MCF 10A (cell line): ENCODE results near the gene USP17L22. TPM values are rescaled to one million over a fixed set of nuclear protein-coding genes. Genes with fewer than 3 reads are reported as not detected.
"Not testable (repeated sequence)": the region's sequence is repeated elsewhere in the genome, so short reads cannot be mapped to it uniquely, and the experiment has no call there.

Experiments
- Bru-seq: library from RNA; stranded (reverse); fragments of 400-500 nt; gene quantifications from one replicate; lab custom pipeline; 2021; lab: Mats Ljungman, UMichigan
- BruChase-seq, 2 experiments: library from RNA; stranded (reverse); fragments of 400-500 nt; gene quantifications; one replicate each; lab custom pipeline; 2021; lab: Mats Ljungman, UMichigan
- BruUV-seq: library from RNA; stranded (reverse); fragments of 400-500 nt; replicated peaks from 2 replicates; lab custom pipeline; 2021; lab: Mats Ljungman, UMichigan
- CTCF ChIA-PET: fragments of 300-600 bp; sonication (Branson Sonifier 250); formaldehyde crosslinking; extraction: SDS; loops from one replicate; lab custom pipeline; 2021; ENCODE audit warnings: antibody characterized with exemption, inconsistent platforms; lab: Yijun Ruan, JAX
- POLR2A ChIA-PET: fragments of 300-600, 350-650 bp; sonication (Branson Sonifier 250); formaldehyde crosslinking; extraction: SDS; loops from one replicate; lab custom pipeline; 2020; ENCODE audit warnings: antibody characterized with exemption, inconsistent platforms; lab: Yijun Ruan, JAX
- DNase-seq: peaks from one replicate; pipeline ENCODE4 v3.0.0-alpha.2; 2018; ENCODE audit not compliant: unreplicated experiment
- H3K27ac Mint-ChIP-seq: one replicate; pipeline ENCODE4 v1.8.0; 2022; ENCODE audit warnings: mild to moderate bottlenecking, low read depth, mixed read lengths; ENCODE audit not compliant: unreplicated experiment
- H3K27me3 Mint-ChIP-seq: one replicate; pipeline ENCODE4 v1.8.0; 2022; ENCODE audit warnings: mixed read lengths; ENCODE audit not compliant: insufficient read depth, unreplicated experiment
- H3K36me3 Mint-ChIP-seq: one replicate; pipeline ENCODE4 v1.8.0; 2022; ENCODE audit warnings: mild to moderate bottlenecking, moderate library complexity, mixed read lengths; ENCODE audit not compliant: insufficient read depth, unreplicated experiment
- H3K4me1 Mint-ChIP-seq: one replicate; pipeline ENCODE4 v1.8.0; 2022; ENCODE audit warnings: mixed read lengths; ENCODE audit not compliant: insufficient read depth, unreplicated experiment
- H3K4me3 Mint-ChIP-seq: one replicate; pipeline ENCODE4 v1.8.0; 2022; ENCODE audit warnings: mild to moderate bottlenecking, moderate library complexity, mixed read lengths; ENCODE audit not compliant: unreplicated experiment
- H3K9me3 Mint-ChIP-seq: one replicate; pipeline ENCODE4 v1.8.0; 2022; ENCODE audit warnings: mixed read lengths; ENCODE audit not compliant: unreplicated experiment
- intact Hi-C: fragments of 100-400 bp; cut with micrococcal nuclease; formaldehyde crosslinking; loops from 2 replicates; pipeline ENCODE4 v1.14.1; 2022
- long read RNA-seq: library from polyadenylated mRNA; stranded (forward); transcript quantifications from one replicate; pipeline ENCODE4 v2.0.0, GENCODE V29; 2022
- total RNA-seq: library from RNA; stranded (reverse); gene quantifications from 2 replicates; pipeline ENCODE4 v1.2.3, GENCODE V29; 2022

USP17L22 gene
- total RNA-seq, result not detected in 2 replicates
- Bru-seq, nascent RNA, result not detected
- not detected for BruChase-seq, experiment 1, labeled RNA remaining after a 6-hour chase
- BruChase-seq, experiment 2, labeled RNA remaining after a 2-hour chase, result not detected
- long read RNA-seq, result 0 reads

GRCh38 chr4:9267319-9267718 is at the start of gene USP17L22:
Gene USP17L22, plus strand, starts transcription at chr4:9267619. Its CDS starts 0 bp downstream, at chr4:9267619.
- H3K36me3 Mint-ChIP-seq, H3K9me3 Mint-ChIP-seq, POLR2A ChIA-PET, H3K4me1 Mint-ChIP-seq, H3K27me3 Mint-ChIP-seq, H3K27ac Mint-ChIP-seq, CTCF ChIA-PET, BruUV-seq, DNase-seq, H3K4me3 Mint-ChIP-seq, intact Hi-C loops: not testable (repeated sequence)

GRCh38 chr4:9219852-9220251 is 47.6 kb upstream of the USP17L22 start, which contains the start of gene USP17L12:
Gene USP17L12, plus strand, starts transcription at chr4:9220152. Its CDS starts 0 bp downstream, at chr4:9220152.
- H3K36me3 Mint-ChIP-seq, DNase-seq, POLR2A ChIA-PET, H3K9me3 Mint-ChIP-seq, CTCF ChIA-PET, intact Hi-C loops, H3K4me3 Mint-ChIP-seq, H3K27me3 Mint-ChIP-seq, BruUV-seq, H3K4me1 Mint-ChIP-seq, H3K27ac Mint-ChIP-seq: not testable (repeated sequence)

- H3K27ac Mint-ChIP-seq, intact Hi-C loops, H3K9me3 Mint-ChIP-seq, H3K27me3 Mint-ChIP-seq, CTCF ChIA-PET, H3K36me3 Mint-ChIP-seq, DNase-seq, POLR2A ChIA-PET, H3K4me1 Mint-ChIP-seq, H3K4me3 Mint-ChIP-seq, BruUV-seq: not testable (repeated sequence)
Observed at GRCh38 chr4:9224596-9224995, 42.8 kb upstream of the USP17L22 start, which contains the start of gene USP17L13. Gene USP17L13, plus strand, starts transcription at chr4:9224896. Its CDS starts 0 bp downstream, at chr4:9224896.

GRCh38 chr4:9230249-9230648 is 37.2 kb upstream of the USP17L22 start:
- POLR2A ChIA-PET, H3K4me3 Mint-ChIP-seq, CTCF ChIA-PET, DNase-seq, BruUV-seq, H3K36me3 Mint-ChIP-seq, H3K27me3 Mint-ChIP-seq, H3K27ac Mint-ChIP-seq, intact Hi-C loops, H3K4me1 Mint-ChIP-seq, H3K9me3 Mint-ChIP-seq: not testable (repeated sequence)

GRCh38 chr4:9234085-9234484 is 33.3 kb upstream of the USP17L22 start, which contains the start of gene USP17L15:
Gene USP17L15, plus strand, starts transcription at chr4:9234385. Its CDS starts 0 bp downstream, at chr4:9234385.
- H3K27ac Mint-ChIP-seq, H3K9me3 Mint-ChIP-seq, H3K36me3 Mint-ChIP-seq, H3K27me3 Mint-ChIP-seq, intact Hi-C loops, CTCF ChIA-PET, DNase-seq, H3K4me3 Mint-ChIP-seq, H3K4me1 Mint-ChIP-seq, POLR2A ChIA-PET, BruUV-seq: not testable (repeated sequence)

- DNase-seq, result peak; percentile 0
- H3K36me3 Mint-ChIP-seq, H3K4me3 Mint-ChIP-seq, POLR2A ChIA-PET, H3K27ac Mint-ChIP-seq, H3K4me1 Mint-ChIP-seq, BruUV-seq, intact Hi-C loops, H3K9me3 Mint-ChIP-seq, H3K27me3 Mint-ChIP-seq, CTCF ChIA-PET: not testable (repeated sequence)
Observed at GRCh38 chr4:9238461-9238860, 29.0 kb upstream of the USP17L22 start.

- POLR2A ChIA-PET, H3K4me1 Mint-ChIP-seq, DNase-seq, H3K27me3 Mint-ChIP-seq, BruUV-seq, H3K9me3 Mint-ChIP-seq, H3K36me3 Mint-ChIP-seq, H3K4me3 Mint-ChIP-seq, CTCF ChIA-PET, intact Hi-C loops, H3K27ac Mint-ChIP-seq: not testable (repeated sequence)
Observed at GRCh38 chr4:9243579-9243978, 23.8 kb upstream of the USP17L22 start, which contains the start of gene USP17L17. Gene USP17L17, plus strand, starts transcription at chr4:9243879. Its CDS starts 0 bp downstream, at chr4:9243879.

GRCh38 chr4:9247953-9248680 is 19.3 kb upstream of the USP17L22 start, which contains the start of gene USP17L18:
Gene USP17L18, plus strand, starts transcription at chr4:9248630. Its CDS starts 0 bp downstream, at chr4:9248630.
- H3K9me3 Mint-ChIP-seq, H3K27ac Mint-ChIP-seq, CTCF ChIA-PET, H3K4me3 Mint-ChIP-seq, BruUV-seq, H3K4me1 Mint-ChIP-seq, H3K36me3 Mint-ChIP-seq, POLR2A ChIA-PET, H3K27me3 Mint-ChIP-seq, intact Hi-C loops, DNase-seq: not testable (repeated sequence)

- CTCF ChIA-PET, intact Hi-C loops, H3K36me3 Mint-ChIP-seq, BruUV-seq, H3K9me3 Mint-ChIP-seq, H3K27me3 Mint-ChIP-seq, H3K27ac Mint-ChIP-seq, POLR2A ChIA-PET, H3K4me3 Mint-ChIP-seq, H3K4me1 Mint-ChIP-seq, DNase-seq: not testable (repeated sequence)
Observed at GRCh38 chr4:9253078-9253477, 14.3 kb upstream of the USP17L22 start, which contains the start of gene USP17L19. Gene USP17L19, plus strand, starts transcription at chr4:9253378. Its CDS starts 0 bp downstream, at chr4:9253378.
